HepG2 (cell line): ENCODE measurements around the gene LYPLA2. TPM values are rescaled to one million over a fixed set of nuclear protein-coding genes. Genes with fewer than 3 reads are reported as not detected.

Experiments
- BHLHE40 ChIP-seq: IDR thresholded peaks from 2 replicates; pipeline ENCODE4 v1.6.1; 2011; ENCODE audit warnings: low read length, improper control_type of control experiment
- BRCA1 ChIP-seq: sonication (generic); formaldehyde crosslinking; IDR thresholded peaks from 2 replicates; pipeline ENCODE4 v1.4.0; 2020; ENCODE audit warnings: missing genetic modification reagents
- FOXM1 ChIP-seq: sonication (generic); formaldehyde crosslinking; IDR thresholded peaks from 2 replicates; pipeline ENCODE4 v1.5.0; 2020; ENCODE audit warnings: missing genetic modification reagents
- GFI1 ChIP-seq: sonication (generic); formaldehyde crosslinking; IDR thresholded peaks from 2 replicates; pipeline ENCODE4 v1.5.0; 2020; ENCODE audit warnings: missing genetic modification reagents, mild to moderate bottlenecking, borderline replicate concordance
- HNRNPH1 ChIP-seq: fragments of 200-400 bp; formaldehyde crosslinking; optimal IDR thresholded peaks from 2 replicates; pipeline ENCODE3; 2017; ENCODE audit warnings: mild to moderate bottlenecking, low read depth, low read length
- PLRG1 ChIP-seq: fragments of 450-650 bp; conservative IDR thresholded peaks from 2 replicates; pipeline ENCODE4 v1.6.1; 2016
- RXRB ChIP-seq: IDR thresholded peaks from 2 replicates; pipeline ENCODE4 v1.6.1; 2016; ENCODE audit warnings: borderline replicate concordance, missing genetic modification reagents, missing compliant biosample characterization
- SMARCC2 ChIP-seq: fragments of 450-650 bp; IDR thresholded peaks from 2 replicates; pipeline ENCODE4 v1.6.1; 2017; ENCODE audit warnings: antibody characterized with exemption, mild to moderate bottlenecking
- SRSF1 ChIP-seq: fragments of 200-400 bp; formaldehyde crosslinking; optimal IDR thresholded peaks from 2 replicates; pipeline ENCODE3; 2017; ENCODE audit warnings: mild to moderate bottlenecking, low read depth, low read length, moderate library complexity
- TBX3 ChIP-seq: fragments of 450-650 bp; IDR thresholded peaks from 2 replicates; pipeline ENCODE4 v1.6.1; 2017; ENCODE audit warnings: antibody characterized with exemption, mild to moderate bottlenecking, inconsistent platforms, borderline replicate concordance
- ZIK1 ChIP-seq: sonication (generic); formaldehyde crosslinking; IDR thresholded peaks from 2 replicates; pipeline ENCODE4 v1.5.0; 2020; ENCODE audit warnings: mild to moderate bottlenecking, low read depth, missing genetic modification reagents, borderline replicate concordance
- ZKSCAN1 ChIP-seq: fragments of 150-350 bp; IDR thresholded peaks from 2 replicates; pipeline ENCODE4 v1.6.1; 2014; ENCODE audit warnings: low read length
- ZNF570 ChIP-seq: sonication (generic); formaldehyde crosslinking; IDR thresholded peaks from 2 replicates; pipeline ENCODE4 v1.4.0; 2020; ENCODE audit warnings: mild to moderate bottlenecking, missing genetic modification reagents, borderline replicate concordance
- ZNF644 ChIP-seq: IDR thresholded peaks from 2 replicates; pipeline ENCODE4 v1.6.1; 2016; ENCODE audit warnings: low read depth
- ZNF766 ChIP-seq: sonication (generic); formaldehyde crosslinking; IDR thresholded peaks from 2 replicates; pipeline ENCODE4 v1.5.0; 2020; ENCODE audit warnings: missing genetic modification reagents, borderline replicate concordance
- ZSCAN12 ChIP-seq: sonication (generic); formaldehyde crosslinking; IDR thresholded peaks from 2 replicates; pipeline ENCODE4 v1.9.0; 2021; ENCODE audit warnings: mild to moderate bottlenecking, missing genetic modification reagents
- polyA plus RNA-seq, 8 experiments: library from polyadenylated mRNA; depleted of rRNA in 3 of 8; stranded (reverse) in 7 of 8; unstranded in 1 of 8; fragments of >200 nt; fragmentation: Illumina TruSeq in 4 of 8; extraction: Trizol in 4 of 8; gene quantifications; 2 replicates each; pipeline versions ENCODE4 v1.2.1 to v1.2.3, GENCODE V29; 2011 to 2016; ENCODE audit warnings: low read depth in 4 of 8, missing spikeins in 1 of 8, mixed read lengths in 1 of 8; ENCODE audit not compliant: insufficient read depth in 1 of 8
- total RNA-seq, 5 experiments: library from RNA; depleted of rRNA; stranded (reverse); fragments of >200 nt; fragmentation: Illumina TruSeq; extraction: Trizol; gene quantifications; 2 replicates each; pipeline ENCODE4 v1.2.3, GENCODE V29; 2016; ENCODE audit warnings: low read depth in 1 of 5
- TF ChIP-seq, protein P1 (sequence below): sonication (generic); formaldehyde crosslinking; IDR thresholded peaks from 2 replicates; pipeline ENCODE4 v1.4.0; 2020; ENCODE audit warnings: mild to moderate bottlenecking, missing genetic modification reagents, borderline replicate concordance
- TF ChIP-seq, protein P2 (sequence below): sonication (generic); formaldehyde crosslinking; IDR thresholded peaks from 2 replicates; pipeline ENCODE4 v1.4.0; 2020; ENCODE audit warnings: mild to moderate bottlenecking, missing genetic modification reagents
- TF ChIP-seq, protein P3 (sequence below): sonication (generic); formaldehyde crosslinking; IDR thresholded peaks from 2 replicates; pipeline ENCODE4 v1.8.0; 2022; ENCODE audit warnings: mild to moderate bottlenecking, missing genetic modification reagents

LYPLA2 gene
- total and polyA plus RNA-seq, 2 of the 13 experiments (the other 11 are each of a cell fraction or from before 2014, with no cell fraction given) = 72.1 to 73.2 TPM

DNA sequence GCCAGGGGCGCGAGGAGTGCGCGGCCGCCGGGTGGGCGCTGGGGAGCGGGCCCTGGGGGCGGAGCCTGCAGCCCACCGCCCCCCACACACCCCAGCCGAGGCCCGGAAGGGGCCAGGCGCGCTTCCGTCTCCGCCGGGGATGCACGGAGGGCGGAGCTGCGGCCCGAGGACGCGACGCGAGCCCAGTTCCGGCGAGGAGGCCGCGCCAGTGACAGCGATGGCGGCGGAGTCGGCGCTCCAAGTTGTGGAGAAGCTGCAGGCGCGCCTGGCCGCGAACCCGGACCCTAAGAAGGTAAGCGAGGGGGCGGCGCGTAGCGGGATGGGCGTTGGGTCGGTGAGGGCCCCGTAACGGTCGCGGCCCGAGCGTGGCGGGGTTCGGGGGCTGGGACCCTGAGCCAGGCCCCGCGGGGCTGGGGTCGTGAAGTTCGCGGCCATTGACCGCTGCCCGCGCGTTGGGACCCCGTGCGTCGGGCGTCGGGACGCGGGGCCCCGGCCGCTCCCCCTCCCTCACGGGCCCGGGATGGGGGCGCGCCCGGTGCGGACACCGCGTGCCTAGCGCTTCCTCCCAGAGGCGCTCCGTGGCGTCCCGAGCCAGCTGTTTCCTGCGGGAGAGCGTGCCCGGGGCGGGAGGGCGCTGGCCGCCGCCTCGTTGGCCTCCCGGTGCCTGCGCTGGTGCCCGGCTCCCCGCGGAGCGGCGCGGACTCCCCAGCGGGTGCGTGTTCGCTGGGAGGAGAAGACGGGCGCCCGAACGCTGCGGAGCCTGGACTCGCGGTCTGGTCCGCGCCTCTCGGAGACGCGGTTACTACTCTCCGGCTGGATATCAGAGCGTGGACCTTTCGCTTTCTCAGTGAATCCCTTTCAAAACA, 47.4 kb upstream of the LYPLA2 start, which contains the start of gene ELOA (continued):
- TF ChIP-seq, protein P1, sequence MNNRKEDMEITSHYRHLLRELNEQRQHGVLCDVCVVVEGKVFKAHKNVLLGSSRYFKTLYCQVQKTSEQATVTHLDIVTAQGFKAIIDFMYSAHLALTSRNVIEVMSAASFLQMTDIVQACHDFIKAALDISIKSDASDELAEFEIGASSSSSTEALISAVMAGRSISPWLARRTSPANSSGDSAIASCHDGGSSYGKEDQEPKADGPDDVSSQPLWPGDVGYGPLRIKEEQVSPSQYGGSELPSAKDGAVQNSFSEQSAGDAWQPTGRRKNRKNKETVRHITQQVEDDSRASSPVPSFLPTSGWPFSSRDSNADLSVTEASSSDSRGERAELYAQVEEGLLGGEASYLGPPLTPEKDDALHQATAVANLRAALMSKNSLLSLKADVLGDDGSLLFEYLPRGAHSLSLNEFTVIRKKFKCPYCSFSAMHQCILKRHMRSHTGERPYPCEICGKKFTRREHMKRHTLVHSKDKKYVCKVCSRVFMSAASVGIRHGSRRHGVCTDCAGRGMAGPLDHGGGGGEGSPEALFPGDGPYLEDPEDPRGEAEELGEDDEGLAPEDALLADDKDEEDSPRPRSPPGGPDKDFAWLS (CRISPR knock-in tag) = no peak
- no peak for TF ChIP-seq ZKSCAN1
- TF ChIP-seq BRCA1 (CRISPR knock-in tag) = no peak
- TF ChIP-seq RXRB = 0 out of 2 replicates have a peak, but pooled peaks have one; percentile 13
- no peak for TF ChIP-seq ZNF570
- no peak for TF ChIP-seq TBX3
- no peak for TF ChIP-seq PLRG1
- TF ChIP-seq ZNF644 (CRISPR knock-in tag) = no peak
- TF ChIP-seq ZNF766 (CRISPR knock-in tag) = no peak
- no peak for TF ChIP-seq SMARCC2
- no peak for TF ChIP-seq ZIK1 (CRISPR knock-in tag)
- TF ChIP-seq, protein P2, sequence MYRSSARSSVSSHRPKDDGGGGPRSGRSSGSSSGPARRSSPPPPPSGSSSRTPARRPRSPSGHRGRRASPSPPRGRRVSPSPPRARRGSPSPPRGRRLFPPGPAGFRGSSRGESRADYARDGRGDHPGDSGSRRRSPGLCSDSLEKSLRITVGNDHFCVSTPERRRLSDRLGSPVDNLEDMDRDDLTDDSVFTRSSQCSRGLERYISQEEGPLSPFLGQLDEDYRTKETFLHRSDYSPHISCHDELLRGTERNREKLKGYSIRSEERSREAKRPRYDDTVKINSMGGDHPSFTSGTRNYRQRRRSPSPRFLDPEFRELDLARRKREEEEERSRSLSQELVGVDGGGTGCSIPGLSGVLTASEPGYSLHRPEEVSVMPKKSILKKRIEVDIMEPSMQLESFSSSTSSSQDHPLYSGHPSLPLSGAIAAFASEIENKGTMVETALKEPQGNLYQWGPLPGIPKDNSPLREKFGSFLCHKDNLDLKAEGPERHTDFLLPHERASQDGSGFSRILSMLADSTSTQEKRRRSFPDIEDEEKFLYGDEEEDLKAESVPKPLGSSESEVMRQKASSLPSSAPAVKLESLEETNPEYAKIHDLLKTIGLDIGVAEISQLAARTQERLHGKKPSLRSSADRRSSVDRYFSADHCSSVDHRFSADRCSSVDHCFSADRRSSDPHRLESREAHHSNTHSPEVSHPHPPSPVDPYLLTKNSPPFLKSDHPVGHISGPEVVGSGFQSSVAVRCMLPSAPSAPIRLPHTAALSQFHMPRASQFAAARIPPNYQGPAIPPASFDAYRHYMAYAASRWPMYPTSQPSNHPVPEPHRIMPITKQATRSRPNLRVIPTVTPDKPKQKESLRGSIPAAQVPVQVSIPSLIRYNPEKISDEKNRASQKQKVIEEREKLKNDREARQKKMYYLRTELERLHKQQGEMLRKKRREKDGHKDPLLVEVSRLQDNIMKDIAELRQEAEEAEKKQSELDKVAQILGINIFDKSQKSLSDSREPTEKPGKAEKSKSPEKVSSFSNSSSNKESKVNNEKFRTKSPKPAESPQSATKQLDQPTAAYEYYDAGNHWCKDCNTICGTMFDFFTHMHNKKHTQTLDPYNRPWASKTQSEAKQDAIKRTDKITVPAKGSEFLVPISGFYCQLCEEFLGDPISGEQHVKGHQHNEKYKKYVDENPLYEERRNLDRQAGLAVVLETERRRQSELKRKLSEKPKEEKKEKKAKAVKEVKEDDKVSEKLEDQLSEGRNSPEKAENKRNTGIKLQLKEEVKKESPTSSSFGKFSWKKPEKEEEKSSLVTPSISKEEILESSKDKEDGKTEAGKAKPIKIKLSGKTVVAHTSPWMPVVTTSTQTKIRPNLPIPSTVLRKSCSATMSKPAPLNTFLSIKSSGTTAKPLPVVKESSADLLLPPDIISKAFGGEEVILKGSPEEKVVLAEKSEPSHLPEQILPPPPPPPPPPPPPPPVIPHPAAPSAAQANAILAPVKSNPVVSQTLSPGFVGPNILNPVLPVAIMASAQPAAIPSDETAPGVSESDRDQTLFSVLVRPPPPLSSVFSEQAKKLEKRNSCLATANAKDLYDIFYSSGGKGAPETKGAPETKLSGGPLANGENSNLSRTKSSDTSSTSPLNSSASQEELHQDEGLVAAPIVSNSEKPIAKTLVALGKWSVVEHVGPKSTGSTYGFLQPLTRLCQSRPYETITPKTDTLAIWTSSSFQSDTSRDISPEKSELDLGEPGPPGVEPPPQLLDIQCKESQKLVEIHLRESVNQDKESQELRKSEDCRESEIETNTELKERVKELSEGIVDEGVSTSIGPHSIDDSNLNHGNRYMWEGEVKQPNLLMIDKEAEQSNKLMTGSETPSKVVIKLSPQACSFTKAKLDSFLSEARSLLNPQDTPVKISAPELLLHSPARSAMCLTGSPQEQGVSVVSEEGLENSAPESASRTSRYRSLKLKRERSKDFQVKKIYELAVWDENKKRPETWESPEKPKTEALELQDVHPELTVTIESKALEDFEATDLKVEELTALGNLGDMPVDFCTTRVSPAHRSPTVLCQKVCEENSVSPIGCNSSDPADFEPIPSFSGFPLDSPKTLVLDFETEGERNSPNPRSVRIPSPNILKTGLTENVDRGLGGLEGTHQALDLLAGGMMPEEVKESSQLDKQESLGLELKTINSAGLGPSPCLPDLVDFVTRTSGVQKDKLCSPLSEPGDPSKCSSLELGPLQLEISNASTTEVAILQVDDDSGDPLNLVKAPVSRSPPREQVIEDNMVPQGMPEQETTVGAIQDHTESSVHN (CRISPR knock-in tag) = no peak
- no peak for TF ChIP-seq GFI1
- TF ChIP-seq ZSCAN12 (CRISPR knock-in tag) = no peak
- no peak for TF ChIP-seq FOXM1 (CRISPR knock-in tag)
- TF ChIP-seq HNRNPH1 = no peak
- TF ChIP-seq SRSF1 = no peak
- TF ChIP-seq, protein P3, sequence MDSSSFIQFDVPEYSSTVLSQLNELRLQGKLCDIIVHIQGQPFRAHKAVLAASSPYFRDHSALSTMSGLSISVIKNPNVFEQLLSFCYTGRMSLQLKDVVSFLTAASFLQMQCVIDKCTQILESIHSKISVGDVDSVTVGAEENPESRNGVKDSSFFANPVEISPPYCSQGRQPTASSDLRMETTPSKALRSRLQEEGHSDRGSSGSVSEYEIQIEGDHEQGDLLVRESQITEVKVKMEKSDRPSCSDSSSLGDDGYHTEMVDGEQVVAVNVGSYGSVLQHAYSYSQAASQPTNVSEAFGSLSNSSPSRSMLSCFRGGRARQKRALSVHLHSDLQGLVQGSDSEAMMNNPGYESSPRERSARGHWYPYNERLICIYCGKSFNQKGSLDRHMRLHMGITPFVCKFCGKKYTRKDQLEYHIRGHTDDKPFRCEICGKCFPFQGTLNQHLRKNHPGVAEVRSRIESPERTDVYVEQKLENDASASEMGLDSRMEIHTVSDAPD (CRISPR knock-in tag) = no peak
- TF ChIP-seq BHLHE40 = no peak
